OCI-LY7 (cell line): ENCODE measurements around the gene TTLL9. TPM values are rescaled to one million over a fixed set of nuclear protein-coding genes. Genes with fewer than 3 reads are reported as not detected.

ENCODE experiments used
- BruUV-seq: library from RNA; stranded (reverse); fragments of 400-500 nt; replicated peaks from 2 replicates; lab custom pipeline; 2021; lab: Mats Ljungman, UMichigan
- CTCF ChIA-PET: fragments of 300-600 bp; sonication (Branson Sonifier 250); formaldehyde crosslinking; loops from one replicate; lab custom pipeline; 2022; ENCODE audit warnings: antibody characterized with exemption; ENCODE audit not compliant: unreplicated experiment; lab: Charles Lee
- POLR2A ChIA-PET: fragments of 300-600 bp; sonication (Branson Sonifier 250); formaldehyde crosslinking; loops from one replicate; lab custom pipeline; 2022; ENCODE audit warnings: antibody characterized with exemption; lab: Charles Lee
- DNase-seq: peaks from one replicate; pipeline ENCODE4 v3.0.0-alpha.2; 2015; ENCODE audit warnings: low spot score
- H2AFZ ChIP-seq: fragments of 200-600 bp; sonication (generic), shearing (Covaris generic); 2 replicates; pipeline ENCODE4 v1.6.1; 2014; ENCODE audit warnings: mild to moderate bottlenecking, antibody characterized with exemption, low read length, moderate library complexity
- H3K27ac ChIP-seq: fragments of 200-600 bp; sonication (generic); 2 replicates; pipeline ENCODE4 v1.5.1; 2014; ENCODE audit warnings: mixed run types, low read depth, mild to moderate bottlenecking, moderate library complexity, low read length, inconsistent platforms; ENCODE audit not compliant: poor library complexity, severe bottlenecking
- H3K36me3 ChIP-seq: fragments of 200-600 bp; sonication (generic); 2 replicates; pipeline ENCODE4 v1.6.1; 2014; ENCODE audit warnings: mild to moderate bottlenecking, antibody characterized with exemption, low read length, moderate library complexity, mixed read lengths; ENCODE audit not compliant: insufficient read depth
- H3K4me1 ChIP-seq: fragments of 200-600 bp; sonication (generic); 2 replicates; pipeline ENCODE4 v1.5.1; 2014; ENCODE audit warnings: mild to moderate bottlenecking, low read length; ENCODE audit not compliant: insufficient read depth, poor library complexity, severe bottlenecking
- H3K4me2 ChIP-seq: fragments of 200-600 bp; sonication (generic); 2 replicates; pipeline ENCODE4 v1.6.1; 2014; ENCODE audit warnings: mild to moderate bottlenecking, low read length
- H3K4me3 ChIP-seq: fragments of 200-600 bp; sonication (generic); 2 replicates; pipeline ENCODE4 v1.5.1; 2014; ENCODE audit warnings: mild to moderate bottlenecking, low read depth, low read length; ENCODE audit not compliant: poor library complexity, severe bottlenecking
- H3K79me2 ChIP-seq: fragments of 200-600 bp; sonication (generic); 2 replicates; pipeline ENCODE4 v1.6.1; 2016; ENCODE audit warnings: low read depth, mild to moderate bottlenecking, low read length, moderate library complexity, mixed read lengths; ENCODE audit not compliant: insufficient read depth
- H3K9me2 ChIP-seq: fragments of 200-600 bp; sonication (generic); 2 replicates; pipeline ENCODE4 v1.6.1; 2016; ENCODE audit warnings: mild to moderate bottlenecking, low read length, mixed read lengths; ENCODE audit not compliant: insufficient read depth
- H3K9me3 ChIP-seq: fragments of 200-600 bp; sonication (generic); 2 replicates; pipeline ENCODE4 v1.6.1; 2014; ENCODE audit warnings: mild to moderate bottlenecking, mixed run types, low read length, mixed read lengths
- H4K20me1 ChIP-seq: fragments of 200-600 bp; sonication (generic); 2 replicates; pipeline ENCODE4 v1.6.1; 2014; ENCODE audit warnings: mild to moderate bottlenecking, antibody characterized with exemption, low read length, moderate library complexity, mixed read lengths; ENCODE audit not compliant: insufficient read depth
- CTCF ChIP-seq: fragments of 200-600 bp; sonication (generic); conservative IDR thresholded peaks from 2 replicates; pipeline ENCODE4 v1.5.1; 2014; ENCODE audit warnings: mild to moderate bottlenecking, antibody characterized with exemption, low read length, moderate library complexity, mixed read lengths
- EZH2phosphoT487 ChIP-seq: fragments of 200-600 bp; sonication (generic); IDR thresholded peaks from 2 replicates; pipeline ENCODE4 v1.6.1; 2018; ENCODE audit warnings: low read depth, borderline replicate concordance, mild to moderate bottlenecking, mixed run types, antibody characterized with exemption, low read length, moderate library complexity, mixed read lengths
- intact Hi-C: fragments of 100-400 bp; cut with micrococcal nuclease; formaldehyde crosslinking; loops from one replicate; pipeline ENCODE4 v1.10.0; 2022; ENCODE audit not compliant: unreplicated experiment
- total RNA-seq, 2 experiments: library from RNA; depleted of rRNA in 1 of 2; stranded (reverse); fragments of >200 nt in 1 of 2; shearing (Covaris generic) in 1 of 2; gene quantifications; 2 replicates each; pipeline ENCODE4 v1.2.3, GENCODE V29; 2014 to 2022

The TTLL9 gene
- total RNA-seq, 2 experiments from 2014 or later, result not detected

GRCh38 chr20:31870726-31871617 is 538 bp downstream of the TTLL9 start:
- Histone ChIP-seq H3K9me3 (no peaks in the 10 kb centered on the region), H3K4me3 (no peak overlapping the region), H4K20me1 (no peaks in the 10 kb centered on the region), H3K79me2 (no peaks in the 10 kb centered on the region), H2AFZ (no peak overlapping the region), H3K4me1 (no peaks in the 10 kb centered on the region), H3K9me2 (no peaks in the 10 kb centered on the region), H3K4me2 (no peak overlapping the region), H3K27ac (no peak overlapping the region), H3K36me3 (no peaks in the 10 kb centered on the region)
- no peak for TF ChIP-seq CTCF
- TF ChIP-seq EZH2phosphoT487, result no peak
- intact Hi-C loops, result no loop called here
- CTCF ChIA-PET, result no interaction called here
- DNase-seq, result no peak
- POLR2A ChIA-PET, result no interaction called here
- BruUV-seq, result no TSS peak

GRCh38 chr20:31871618-31871954 is 1.2 kb downstream of the TTLL9 start:
- ChIA-PET CTCF (no interaction called here), POLR2A (interaction anchor here (0.6 kb wide), 1 partner anchor 11 kb away, joined by 3 read pairs; no protein-coding TSS in a partner anchor)
- H3K9me3 ChIP-seq, result no peaks in the 10 kb centered on the region
- H3K27ac ChIP-seq, result no peak overlapping the region
- no peaks in the 10 kb centered on the region for H3K4me1 ChIP-seq
- no peaks in the 10 kb centered on the region for H4K20me1 ChIP-seq
- no TSS peak for BruUV-seq
- no peak overlapping the region for H2AFZ ChIP-seq
- H3K4me2 ChIP-seq, result no peak overlapping the region
- H3K9me2 ChIP-seq, result no peaks in the 10 kb centered on the region
- H3K36me3 ChIP-seq, result no peaks in the 10 kb centered on the region
- no peak for DNase-seq
- TF ChIP-seq EZH2phosphoT487, result no peak
- TF ChIP-seq CTCF, result no peak
- intact Hi-C loops, result no loop called here
- no peak overlapping the region for H3K4me3 ChIP-seq
- no peaks in the 10 kb centered on the region for H3K79me2 ChIP-seq

- intact Hi-C loops, result no loop called here
- no peak for TF ChIP-seq CTCF
- TF ChIP-seq EZH2phosphoT487, result no peak
- Histone ChIP-seq H3K4me2 (no peak overlapping the region), H3K9me3 (no peaks in the 10 kb centered on the region), H3K79me2 (no peaks in the 10 kb centered on the region), H3K36me3 (no peaks in the 10 kb centered on the region), H3K4me3 (no peak overlapping the region), H4K20me1 (no peaks in the 10 kb centered on the region), H3K9me2 (no peaks in the 10 kb centered on the region), H2AFZ (no peak overlapping the region), H3K4me1 (no peaks in the 10 kb centered on the region), H3K27ac (no peak overlapping the region)
- CTCF ChIA-PET, result no interaction called here
- no TSS peak for BruUV-seq
- POLR2A ChIA-PET, result interaction anchor here (0.6 kb wide), 1 partner anchor 8 kb away, joined by 5 read pairs; no protein-coding TSS in a partner anchor
- no peak for DNase-seq
Measured at GRCh38 chr20:31872406-31872805, 2.0 kb downstream of the TTLL9 start.
